ENCODE data around the gene SLC25A44. TPM values are rescaled to one million over a fixed set of nuclear protein-coding genes. Genes with fewer than 3 reads are reported as not detected.
A peak's percentile ranks its signal among the peaks of the same experiment; 100 is the strongest.

SLC25A44 gene
- polyA plus RNA-seq, 2 of the 4 experiments (the other 2 are of a cell fraction): 25.1 to 30.7 TPM

- H3K4me1 ChIP-seq: peaks cover 22% of the 10 kb centered on the region
- 64% methylated on average over 10 of the region's 10 CpGs for WGBS (ENCODE audit: missing lambda C conversion rate)
- ChIA-PET POLR2A (interaction anchor here (2.4 kb wide), 1 partner anchor 62 kb away, joined by 10 read pairs; the partner anchor contains the start of gene PMF1), CTCF (interaction anchor here (0.6 to 54.8 kb wide), 10 partner anchors 9 to 79 kb away, joined by 3 to 2239 read pairs (median 4); partner anchors contain the start of genes BGLAP, MEX3A and SLC25A44)
- H3K27ac ChIP-seq: no peak overlapping the region
- FAIRE-seq: no peak
- H3K4me3 ChIP-seq: no peak overlapping the region
- H3K4me2 ChIP-seq: no peak overlapping the region
- TF ChIP-seq RAD21 (conservative IDR thresholded peaks at IDR 0.05 in 1 of 2, IDR thresholded peaks at IDR 0.05 in 1 of 2) (no peak), HOXB5 (CRISPR knock-in tag; IDR thresholded peaks at IDR 0.05) (no peak), EHMT2 (IDR thresholded peaks at IDR 0.05; ENCODE audit: low read depth) (no peak), HOXA7 (CRISPR knock-in tag; IDR thresholded peaks at IDR 0.05) (no peak), PBX3 (IDR thresholded peaks at IDR 0.05) (no peak)
- ATAC-seq: peak; percentile 1 to 2; a peak in 2 of 6 replicates
- H3K9me3 ChIP-seq: no peaks in the 10 kb centered on the region
- DNase-seq (ENCODE audit: low read depth in 1 of 2, low spot score in 1 of 2): no peak
These were observed 43.4 kb upstream of the SLC25A44 start for GRCh38 chr1:156150333-156151011.

GRCh38 chr1:156151093-156151688 is 42.7 kb upstream of the SLC25A44 start:
- Histone ChIP-seq H3K27ac (no peak overlapping the region), H3K4me1 (peaks cover 15% of the 10 kb centered on the region), H3K9me3 (no peaks in the 10 kb centered on the region), H3K4me3 (no peak overlapping the region), H3K4me2 (no peak overlapping the region)
- 43% methylated on average over 6 of the region's 6 CpGs for WGBS (ENCODE audit: missing lambda C conversion rate)
- ChIA-PET POLR2A (interaction anchor here (2.4 kb wide), 1 partner anchor 62 kb away, joined by 10 read pairs; the partner anchor contains the start of gene PMF1), CTCF (interaction anchor here (0.6 to 54.8 kb wide), 9 partner anchors 10 to 78 kb away, joined by 3 to 2239 read pairs (median 5); partner anchors contain the start of genes BGLAP, MEX3A and SLC25A44)
- FAIRE-seq (no peak), ATAC-seq (no peak), DNase-seq (ENCODE audit: low read depth in 1 of 2, low spot score in 1 of 2) (no peak)
- TF ChIP-seq RNF2 (IDR thresholded peaks at IDR 0.05; ENCODE audit: borderline replicate concordance, low read depth): no peak
- TF ChIP-seq EP300 (IDR thresholded peaks at IDR 0.05): no peak
- no peak for TF ChIP-seq RAD21 (conservative IDR thresholded peaks at IDR 0.05 in 1 of 2, IDR thresholded peaks at IDR 0.05 in 1 of 2)
- no peak for TF ChIP-seq TFCP2L1 (CRISPR knock-in tag; IDR thresholded peaks at IDR 0.05)

GRCh38 chr1:156152628-156153027 is 41.3 kb upstream of the SLC25A44 start:
- POLR2A ChIA-PET: no interaction called here
- CTCF ChIA-PET: interaction anchor here (1.0 to 54.8 kb wide), 7 partner anchors 11 to 293 kb away, joined by 3 to 2239 read pairs (median 7); partner anchors contain the start of genes BGLAP and MEX3A
- Histone ChIP-seq H3K4me1 (peaks cover 4% of the 10 kb centered on the region; the same call in 1 of the 3 replicates), H3K27ac (no peak overlapping the region), H3K9me3 (no peaks in the 10 kb centered on the region), H3K4me2 (no peak overlapping the region), H3K4me3 (no peak overlapping the region)
- no peak for TF ChIP-seq CBX8 (IDR thresholded peaks at IDR 0.05)
- no peak for TF ChIP-seq HOXB5 (CRISPR knock-in tag; IDR thresholded peaks at IDR 0.05)
- TF ChIP-seq CEBPB (IDR thresholded peaks at IDR 0.05): no peak
- DNase-seq (ENCODE audit: low read depth in 1 of 2, low spot score in 1 of 2): no peak
- 72% methylated on average over 5 of the region's 5 CpGs for WGBS (ENCODE audit: missing lambda C conversion rate)
- FAIRE-seq: no peak
- ATAC-seq: no peak

- no peak for DNase-seq (ENCODE audit: low read depth in 1 of 2, low spot score in 1 of 2)
- Histone ChIP-seq H3K4me2 (no peak within 1 kb of the TSS), H3K4me1 (0 out of 3 replicates have a peak, but pooled peaks cover 4% of the 10 kb centered on the region), H3K27ac (no peak within 1 kb of the TSS), H3K4me3 (no peak within 1 kb of the TSS), H3K9me3 (no peaks in the 10 kb centered on the region)
- CTCF ChIA-PET: interaction anchor here (0.8 to 54.8 kb wide), 5 partner anchors 11 to 76 kb away, joined by 3 to 2239 read pairs (median 10); partner anchors contain the start of genes BGLAP and MEX3A
- WGBS (ENCODE audit: missing lambda C conversion rate): 70% methylated on average over 10 of the region's 10 CpGs
- TF ChIP-seq ZSCAN20 (CRISPR knock-in tag; IDR thresholded peaks at IDR 0.05) (no peak), PHF8 (IDR thresholded peaks at IDR 0.05; ENCODE audit: borderline replicate concordance, low read depth) (no peak), JUN (IDR thresholded peaks at IDR 0.05) (no peak), RFX5 (IDR thresholded peaks at IDR 0.05) (no peak), HDAC2 (IDR thresholded peaks at IDR 0.05) (no peak), BCL3 (IDR thresholded peaks at IDR 0.05) (no peak)
- no peak for ATAC-seq
- POLR2A ChIA-PET: no interaction called here
- FAIRE-seq: no peak
These were observed 40.5 kb upstream of the SLC25A44 start, which contains the start of gene SEMA4A for GRCh38 chr1:156153362-156153761. TSS of gene SEMA4A (plus strand) at chr1:156153585. CDS start at chr1:156154579, 994 bp downstream.
